Neural cell (in vitro differentiated cells): ENCODE measurements around the gene CCDC33. TPM values are rescaled to one million over a fixed set of nuclear protein-coding genes. Genes with fewer than 3 reads are reported as not detected.
"Not testable (repeated sequence)": the region's sequence is repeated elsewhere in the genome, so short reads cannot be mapped to it uniquely, and the experiment has no call there.

ENCODE experiments used
- H2AFZ ChIP-seq: fragments of 200-600, 300-800 bp; sonication (generic), shearing (Covaris generic); 2 replicates; pipeline ENCODE4 v1.6.0; 2014; ENCODE audit warnings: low read depth, mild to moderate bottlenecking, antibody characterized with exemption, low read length, moderate library complexity
- H3F3A ChIP-seq: fragments of 200-600 bp; shearing (Covaris generic); 2 replicates; pipeline ENCODE4 v1.6.1; 2016; ENCODE audit warnings: mild to moderate bottlenecking, moderate library complexity, mixed read lengths, antibody characterized with exemption, low read length; ENCODE audit not compliant: insufficient read depth, poor library complexity, severe bottlenecking
- H3K27ac ChIP-seq: fragments of 200-600, 300-800 bp; sonication (generic), shearing (Covaris generic); 2 replicates; pipeline ENCODE4 v1.5.1; 2014; ENCODE audit warnings: mild to moderate bottlenecking, low read length, moderate library complexity
- H3K27me3 ChIP-seq: fragments of 300-800, 200-600 bp; sonication (generic), shearing (Covaris generic); 2 replicates; pipeline ENCODE4 v1.6.0; 2014; ENCODE audit warnings: mild to moderate bottlenecking, low read depth, low read length, moderate library complexity; ENCODE audit not compliant: insufficient read depth
- H3K36me3 ChIP-seq: fragments of 300-800, 200-600 bp; sonication (generic), shearing (Covaris generic); 2 replicates; pipeline ENCODE4 v1.5.1; 2014; ENCODE audit warnings: mild to moderate bottlenecking, antibody characterized with exemption, low read length, moderate library complexity; ENCODE audit not compliant: insufficient read depth
- H3K4me2 ChIP-seq: fragments of 300-800, 200-600 bp; sonication (generic), shearing (Covaris generic); 2 replicates; pipeline ENCODE4 v1.6.0; 2014; ENCODE audit warnings: mild to moderate bottlenecking, low read length
- H3K4me3 ChIP-seq: fragments of 300-800, 200-600 bp; sonication (generic), shearing (Covaris generic); 2 replicates; pipeline ENCODE4 v1.5.1; 2014; ENCODE audit warnings: mild to moderate bottlenecking, low read length, moderate library complexity
- H3K79me2 ChIP-seq: fragments of 200-600 bp; shearing (Covaris generic); replicated peaks from 2 replicates; pipeline ENCODE4 v1.6.0; 2014; ENCODE audit warnings: mild to moderate bottlenecking, low read length, moderate library complexity; ENCODE audit not compliant: insufficient read depth
- H3K9ac ChIP-seq: fragments of 300-800, 200-600 bp; sonication (generic), shearing (Covaris generic); 2 replicates; pipeline ENCODE4 v1.6.1; 2016; ENCODE audit warnings: mild to moderate bottlenecking, low read length, mixed read lengths
- H3K9me2 ChIP-seq: fragments of 200-600 bp; shearing (Covaris generic); 2 replicates; pipeline ENCODE4 v1.6.1; 2016; ENCODE audit warnings: mild to moderate bottlenecking, low read length, mixed read lengths; ENCODE audit not compliant: insufficient read depth
- H3K9me3 ChIP-seq: fragments of 200-600, 300-800 bp; sonication (generic), shearing (Covaris generic); 2 replicates; pipeline ENCODE4 v1.6.1; 2016; ENCODE audit warnings: mild to moderate bottlenecking, mixed run types, low read length, moderate library complexity, mixed read lengths
- H4K20me1 ChIP-seq: fragments of 200-600 bp; shearing (Covaris generic); 2 replicates; pipeline ENCODE4 v1.6.1; 2016; ENCODE audit warnings: mild to moderate bottlenecking, mixed run types; ENCODE audit not compliant: insufficient read depth
- CTCF ChIP-seq: fragments of 450-650 bp; IDR thresholded peaks from 2 replicates; pipeline ENCODE4 v1.5.1; 2014; ENCODE audit warnings: antibody characterized with exemption, mild to moderate bottlenecking, moderate library complexity; ENCODE audit not compliant: poor library complexity, severe bottlenecking
- EP300 ChIP-seq: fragments of 450-650 bp; conservative IDR thresholded peaks from 2 replicates; pipeline ENCODE4 v1.6.1; 2014; ENCODE audit warnings: antibody characterized with exemption, mild to moderate bottlenecking, moderate library complexity; ENCODE audit not compliant: poor library complexity, severe bottlenecking
- EZH2 ChIP-seq: fragments of 200-600, 300-800 bp; shearing (Covaris generic), sonication (generic); IDR thresholded peaks from 2 replicates; pipeline ENCODE4 v1.6.1; 2014; ENCODE audit warnings: antibody characterized with exemption, low read length, borderline replicate concordance, mild to moderate bottlenecking; ENCODE audit not compliant: insufficient read depth, poor library complexity, severe bottlenecking
- MXI1 ChIP-seq: fragments of 450-650 bp; conservative IDR thresholded peaks from 2 replicates; pipeline ENCODE4 v1.6.1; 2014; ENCODE audit warnings: antibody characterized with exemption, mild to moderate bottlenecking; ENCODE audit not compliant: poor library complexity, severe bottlenecking
- POLR2AphosphoS5 ChIP-seq: IDR thresholded peaks from 2 replicates; pipeline ENCODE4 v1.6.1; 2012
- RAD21 ChIP-seq: fragments of 450-650 bp; conservative IDR thresholded peaks from 2 replicates; pipeline ENCODE4 v1.6.1; 2014; ENCODE audit warnings: antibody characterized with exemption, mild to moderate bottlenecking, moderate library complexity
- REST ChIP-seq: IDR thresholded peaks from 2 replicates; pipeline ENCODE4 v1.6.1; 2012; ENCODE audit warnings: borderline replicate concordance
- SMC3 ChIP-seq: fragments of 450-650 bp; conservative IDR thresholded peaks from 2 replicates; pipeline ENCODE4 v1.6.1; 2014; ENCODE audit warnings: antibody characterized with exemption, mild to moderate bottlenecking, moderate library complexity; ENCODE audit not compliant: poor library complexity
- TAF1 ChIP-seq: IDR thresholded peaks from 2 replicates; pipeline ENCODE4 v1.6.1; 2012; ENCODE audit warnings: low read depth
- polyA plus RNA-seq: library from polyadenylated mRNA; depleted of rRNA; stranded (reverse); fragments of >200 nt; gene quantifications from 2 replicates; pipeline ENCODE4 v1.2.3, GENCODE V29; 2014

The CCDC33 gene
- polyA plus RNA-seq, 1 donor from 2014 or later, result 1.4 TPM

- H3K36me3 ChIP-seq, H3K79me2 ChIP-seq, H3K4me2 ChIP-seq, H3K9me2 ChIP-seq, H3K9me3 ChIP-seq, H3K27me3 ChIP-seq, H3K9ac ChIP-seq, H3F3A ChIP-seq, H4K20me1 ChIP-seq, H3K27ac ChIP-seq, H3K4me3 ChIP-seq, H2AFZ ChIP-seq: not testable (repeated sequence)
Observed at GRCh38 chr15:74356050-74356449, 119.9 kb downstream of the CCDC33 start.

GRCh38 chr15:74357514-74357913, 121.4 kb downstream of the CCDC33 start:
- not testable (repeated sequence) for H3K79me2 ChIP-seq, H3K4me3 ChIP-seq, H3K4me2 ChIP-seq, H3F3A ChIP-seq, H4K20me1 ChIP-seq, H3K27me3 ChIP-seq, H3K9me2 ChIP-seq, H2AFZ ChIP-seq, H3K36me3 ChIP-seq, H3K9me3 ChIP-seq, H3K9ac ChIP-seq, H3K27ac ChIP-seq

- not testable (repeated sequence) for H3K9me2 ChIP-seq, H2AFZ ChIP-seq, H4K20me1 ChIP-seq, H3K27ac ChIP-seq, H3K9ac ChIP-seq, H3K4me2 ChIP-seq, H3K27me3 ChIP-seq, H3K4me3 ChIP-seq, H3K36me3 ChIP-seq, H3K79me2 ChIP-seq, H3F3A ChIP-seq, H3K9me3 ChIP-seq
Observed at GRCh38 chr15:74359376-74359775, 123.2 kb downstream of the CCDC33 start.

GRCh38 chr15:74360855-74361254, 124.7 kb downstream of the CCDC33 start:
- not testable (repeated sequence) for H3K9me2 ChIP-seq, H4K20me1 ChIP-seq, H3K27ac ChIP-seq, H3K4me2 ChIP-seq, H3K9me3 ChIP-seq, H2AFZ ChIP-seq, H3K79me2 ChIP-seq, H3K4me3 ChIP-seq, H3F3A ChIP-seq, H3K36me3 ChIP-seq, H3K9ac ChIP-seq
- peaks cover 12% of the 10 kb centered on the region for H3K27me3 ChIP-seq

GRCh38 chr15:74362482-74362881, 126.4 kb downstream of the CCDC33 start:
- Histone ChIP-seq H3F3A (no peaks in the 10 kb centered on the region), H3K9me2 (no peaks in the 10 kb centered on the region), H3K4me2 (no peak overlapping the region), H2AFZ (no peak overlapping the region), H3K4me3 (no peak overlapping the region), H3K36me3 (no peaks in the 10 kb centered on the region), H3K9me3 (no peaks in the 10 kb centered on the region), H3K27ac (no peak overlapping the region), H3K27me3 (peaks cover 19% of the 10 kb centered on the region), H4K20me1 (no peaks in the 10 kb centered on the region), H3K79me2 (no peaks in the 10 kb centered on the region), H3K9ac (no peak overlapping the region)
- TF ChIP-seq EZH2, result no peak
- no peak for TF ChIP-seq CTCF
- no peak for TF ChIP-seq REST
- no peak for TF ChIP-seq TAF1
- no peak for TF ChIP-seq MXI1
- TF ChIP-seq EP300, result no peak
- TF ChIP-seq POLR2AphosphoS5, result no peak
- no peak for TF ChIP-seq SMC3
- no peak for TF ChIP-seq RAD21
